COLO668 (cell line): Measurements from ENCODE around the gene YAP1.
"Not testable (repeated sequence)": the region's sequence is repeated elsewhere in the genome, so short reads cannot be mapped to it uniquely, and the experiment has no call there.

ENCODE experiments used
- DNase-seq: peaks from one replicate; lab custom pipeline; 2025; ENCODE audit not compliant: unreplicated experiment; lab: John Stamatoyannopoulos, UW

The YAP1 gene

GRCh38 chr11:102238391-102238821 lies 128.2 kb downstream of the YAP1 start:
- no peak for DNase-seq

GRCh38 chr11:102239448-102239847 lies 129.2 kb downstream of the YAP1 start:
- no peak for DNase-seq

GRCh38 chr11:102239911-102240310 lies 129.7 kb downstream of the YAP1 start:
- no peak for DNase-seq

- DNase-seq = no peak
Measured at GRCh38 chr11:102240502-102240901, 130.3 kb downstream of the YAP1 start.

GRCh38 chr11:102241026-102241425 lies 130.8 kb downstream of the YAP1 start:
- no peak for DNase-seq

- no peak for DNase-seq
Measured at GRCh38 chr11:102243399-102243884, 133.2 kb downstream of the YAP1 start.

GRCh38 chr11:102244681-102245409 lies 134.6 kb downstream of the YAP1 start:
- no peak for DNase-seq

- DNase-seq = no peak
Measured at GRCh38 chr11:102251423-102251822, 141.2 kb downstream of the YAP1 start.

- DNase-seq = no peak
Measured at GRCh38 chr11:102252339-102252891, 142.2 kb downstream of the YAP1 start.

- DNase-seq = no peak
Measured at GRCh38 chr11:102253020-102253715, 142.9 kb downstream of the YAP1 start.

- DNase-seq = no peak
Measured at GRCh38 chr11:102254047-102254446, 143.8 kb downstream of the YAP1 start.

- DNase-seq = no peak
Measured at GRCh38 chr11:102256251-102256650, 146.0 kb downstream of the YAP1 start.

- no peak for DNase-seq
Measured at GRCh38 chr11:102260241-102260640, 150.0 kb downstream of the YAP1 start.

GRCh38 chr11:102263379-102264003 lies 153.2 kb downstream of the YAP1 start:
- DNase-seq = no peak

GRCh38 chr11:102264704-102265103 lies 154.5 kb downstream of the YAP1 start:
- not testable (repeated sequence) for DNase-seq

- no peak for DNase-seq
Measured at GRCh38 chr11:102266099-102266498, 155.9 kb downstream of the YAP1 start.

- no peak for DNase-seq
Measured at GRCh38 chr11:102267609-102268008, 157.4 kb downstream of the YAP1 start.

- peak; percentile 92 for DNase-seq
Measured at GRCh38 chr11:102268083-102268984, 158.1 kb downstream of the YAP1 start.

- DNase-seq = no peak
Measured at GRCh38 chr11:102268985-102269470, 158.8 kb downstream of the YAP1 start.

GRCh38 chr11:102269927-102270326 lies 159.7 kb downstream of the YAP1 start:
- no peak for DNase-seq
